BJ (cell line): ENCODE measurements around the gene MYH11. TPM values are rescaled to one million over a fixed set of nuclear protein-coding genes. Genes with fewer than 3 reads are reported as not detected.

ENCODE experiments used
- CTCF ChIA-PET: fragments of 350-600 bp; formaldehyde crosslinking; extraction: SDS; loops from one replicate; lab custom pipeline; 2021; ENCODE audit warnings: antibody characterized with exemption, inconsistent platforms; lab: Yijun Ruan, JAX
- POLR2A ChIA-PET: fragments of 300-600 bp; sonication (Branson Sonifier 250); formaldehyde crosslinking; extraction: SDS; loops from one replicate; lab custom pipeline; 2021; ENCODE audit warnings: antibody characterized with exemption; lab: Charles Lee
- DNase-seq: peaks from one replicate; pipeline ENCODE4 v3.0.0-alpha.2; 2011; ENCODE audit warnings: low read depth
- H3K27me3 ChIP-seq: 2 replicates; pipeline ENCODE4 v1.6.0; 2011; ENCODE audit warnings: low read length; ENCODE audit not compliant: control insufficient read depth, insufficient read depth
- H3K36me3 ChIP-seq: 2 replicates; pipeline ENCODE4 v1.5.1; 2011; ENCODE audit warnings: low read length; ENCODE audit not compliant: control insufficient read depth, insufficient read depth
- H3K4me3 ChIP-seq: 2 replicates; pipeline ENCODE4 v1.5.1; 2011; ENCODE audit warnings: low read depth, mild to moderate bottlenecking, control low read depth, low read length
- polyA plus RNA-seq: library from polyadenylated mRNA; depleted of rRNA; stranded (reverse); fragments of >200 nt; gene quantifications from 2 replicates; pipeline ENCODE4 v1.2.3, GENCODE V29; 2011
- TF ChIP-seq, protein P1 (sequence below): IDR thresholded peaks from 2 replicates; pipeline ENCODE4 v1.5.1; 2011; ENCODE audit warnings: low read depth, mild to moderate bottlenecking, control low read depth, inconsistent platforms, low read length, moderate library complexity; ENCODE audit not compliant: insufficient read depth

The MYH11 gene
- polyA plus RNA-seq, 1 experiment: 0.27 TPM

- Histone ChIP-seq H3K27me3 (no peaks in the 10 kb centered on the region), H3K4me3 (no peak overlapping the region), H3K36me3 (peaks cover 3% of the 10 kb centered on the region; the same call in 1 of the 2 replicates)
- CTCF ChIA-PET: interaction anchor here (1.1 to 4.4 kb wide), 2 partner anchors 13 to 35 kb away, joined by 3 to 29 read pairs; no protein-coding TSS in a partner anchor
- no peak for DNase-seq
- POLR2A ChIA-PET: no interaction called here
- TF ChIP-seq, protein P1, sequence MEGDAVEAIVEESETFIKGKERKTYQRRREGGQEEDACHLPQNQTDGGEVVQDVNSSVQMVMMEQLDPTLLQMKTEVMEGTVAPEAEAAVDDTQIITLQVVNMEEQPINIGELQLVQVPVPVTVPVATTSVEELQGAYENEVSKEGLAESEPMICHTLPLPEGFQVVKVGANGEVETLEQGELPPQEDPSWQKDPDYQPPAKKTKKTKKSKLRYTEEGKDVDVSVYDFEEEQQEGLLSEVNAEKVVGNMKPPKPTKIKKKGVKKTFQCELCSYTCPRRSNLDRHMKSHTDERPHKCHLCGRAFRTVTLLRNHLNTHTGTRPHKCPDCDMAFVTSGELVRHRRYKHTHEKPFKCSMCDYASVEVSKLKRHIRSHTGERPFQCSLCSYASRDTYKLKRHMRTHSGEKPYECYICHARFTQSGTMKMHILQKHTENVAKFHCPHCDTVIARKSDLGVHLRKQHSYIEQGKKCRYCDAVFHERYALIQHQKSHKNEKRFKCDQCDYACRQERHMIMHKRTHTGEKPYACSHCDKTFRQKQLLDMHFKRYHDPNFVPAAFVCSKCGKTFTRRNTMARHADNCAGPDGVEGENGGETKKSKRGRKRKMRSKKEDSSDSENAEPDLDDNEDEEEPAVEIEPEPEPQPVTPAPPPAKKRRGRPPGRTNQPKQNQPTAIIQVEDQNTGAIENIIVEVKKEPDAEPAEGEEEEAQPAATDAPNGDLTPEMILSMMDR: no peak
Observed at GRCh38 chr16:15716694-15717447, 140.0 kb downstream of the MYH11 start.

GRCh38 chr16:15715221-15715620 lies 141.6 kb downstream of the MYH11 start:
- CTCF ChIA-PET: interaction anchor here (1.0 to 4.4 kb wide), 2 partner anchors 8 to 11 kb away, joined by 4 to 29 read pairs; no protein-coding TSS in a partner anchor

DNA sequence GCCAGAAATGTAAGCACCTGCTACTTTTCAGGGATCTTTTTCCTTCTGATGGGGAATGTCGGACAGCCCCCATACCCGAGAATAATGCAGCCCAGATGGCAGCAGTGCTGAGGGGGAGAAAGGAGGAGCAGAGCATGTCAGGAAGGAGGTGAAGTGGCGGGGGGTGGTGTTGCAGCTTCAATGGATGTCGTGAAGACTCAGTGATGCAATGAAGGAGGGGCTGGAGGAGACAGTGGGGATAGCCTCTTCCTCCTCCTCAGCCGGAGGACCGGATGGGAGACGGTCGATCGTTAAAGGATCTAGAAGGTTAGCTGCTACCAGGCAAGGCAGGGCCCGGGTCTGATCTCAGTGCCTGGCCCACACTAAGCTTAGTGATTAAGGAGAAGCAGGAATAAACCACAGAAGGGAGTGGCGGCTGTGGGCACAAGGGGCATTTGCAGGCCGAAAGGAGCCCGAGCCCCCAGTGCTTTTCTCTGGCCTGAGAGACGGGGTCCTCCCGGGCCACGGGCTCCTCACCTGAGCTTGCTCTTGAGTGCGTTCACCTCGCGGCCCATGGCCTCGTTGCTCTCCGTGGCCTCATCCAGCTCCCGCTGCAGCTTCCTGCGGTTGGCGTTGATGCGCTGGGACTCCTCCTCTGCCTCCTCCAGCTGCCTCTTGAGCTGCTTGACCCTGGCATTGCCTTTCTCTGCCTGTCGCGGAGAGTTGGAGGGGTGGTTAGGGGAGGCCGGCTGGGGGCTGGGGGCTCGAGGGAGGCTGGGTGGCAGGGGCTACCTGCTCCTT lies 142.2 kb downstream of the MYH11 start:
- ChIA-PET CTCF (interaction anchor here (1.0 to 4.4 kb wide), 2 partner anchors 9 to 11 kb away, joined by 4 to 29 read pairs; no protein-coding TSS in a partner anchor), POLR2A (no interaction called here)
- DNase-seq: no peak
- Histone ChIP-seq H3K27me3 (no peaks in the 10 kb centered on the region), H3K36me3 (peaks cover 1% of the 10 kb centered on the region; the same call in 1 of the 2 replicates), H3K4me3 (no peak overlapping the region)
- TF ChIP-seq, protein P1: no peak

More at GRCh38 chr16:15715221-15715620, 141.6 kb downstream of the MYH11 start:
- no peaks in the 10 kb centered on the region for H3K27me3 ChIP-seq
- TF ChIP-seq, protein P1: no peak
- H3K4me3 ChIP-seq: no peak overlapping the region
- DNase-seq: no peak
- POLR2A ChIA-PET: no interaction called here
- peaks cover 1% of the 10 kb centered on the region; the same call in 1 of the 2 replicates for H3K36me3 ChIP-seq

DNA sequence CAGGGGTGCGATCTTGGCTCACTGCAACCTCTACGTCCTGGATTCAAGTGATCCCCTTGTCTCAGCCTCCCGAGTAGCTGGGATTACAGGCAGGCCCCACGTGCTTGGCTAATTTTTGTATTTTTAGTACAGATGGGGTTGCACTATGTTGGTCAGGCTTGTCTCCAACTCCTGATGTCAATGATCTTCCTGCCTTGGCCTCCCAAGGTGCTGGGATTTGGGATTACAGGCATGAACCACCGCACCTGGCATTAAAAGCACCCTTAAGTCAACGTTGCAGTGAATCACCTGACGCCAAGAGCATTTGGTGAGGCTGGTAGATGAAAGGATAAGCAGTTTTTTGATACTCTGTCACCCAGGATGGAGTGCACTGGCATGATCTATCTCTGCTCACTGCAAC lies 147.8 kb downstream of the MYH11 start:
- ChIA-PET POLR2A (no interaction called here), CTCF (interaction anchor here (0.6 to 1.5 kb wide), 3 partner anchors 65 to 293 kb away, joined by 3 to 4 read pairs (median 4); partner anchors contain the start of gene MARF1)
- TF ChIP-seq, protein P1: no peak
- Histone ChIP-seq H3K36me3 (no peaks in the 10 kb centered on the region; the same call in 1 of the 2 replicates), H3K27me3 (no peaks in the 10 kb centered on the region), H3K4me3 (no peak overlapping the region)
- DNase-seq: no peak

DNA sequence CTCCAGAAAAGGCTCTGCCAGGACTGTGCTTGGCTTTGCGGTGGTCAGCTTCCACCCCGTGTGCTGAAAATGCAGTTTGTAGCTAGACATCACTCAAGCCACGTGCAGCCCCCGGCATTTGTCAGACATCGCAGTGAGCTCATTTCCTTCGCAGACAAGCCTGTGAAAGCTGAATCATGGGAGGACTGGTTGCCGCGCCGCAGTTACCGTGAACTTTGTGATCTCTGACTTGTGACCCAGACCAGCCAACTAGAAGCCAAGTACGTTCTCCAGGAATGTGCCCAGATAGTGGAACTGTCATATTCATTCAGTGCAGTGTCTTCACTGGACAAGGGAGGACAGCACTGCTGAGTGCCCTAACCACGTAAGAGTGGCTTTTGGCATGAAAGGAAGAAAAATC lies 148.7 kb downstream of the MYH11 start:
- TF ChIP-seq, protein P1: no peak
- POLR2A ChIA-PET: no interaction called here

More for the DNA sequence above, 148.7 kb downstream of the MYH11 start:
- no peak for DNase-seq
- no peaks in the 10 kb centered on the region for H3K27me3 ChIP-seq
- CTCF ChIA-PET: no interaction called here
- no peak overlapping the region for H3K4me3 ChIP-seq
- no peaks in the 10 kb centered on the region; the same call in 1 of the 2 replicates for H3K36me3 ChIP-seq
